Naive thymus-derived CD8-positive, alpha-beta T cell (primary cell): Measurements from ENCODE around the gene XXYLT1. TPM values are rescaled to one million over a fixed set of nuclear protein-coding genes. Genes with fewer than 3 reads are reported as not detected.

Experiments used
- ATAC-seq, 2 donors: fragments of 150-1000 bp; cut with Tn5 transposase in 1 of 2; sonication (Bioruptor Pico), chemical (Tn5 transposase) in 1 of 2; 1 replicate in 1 of 2; 2 replicates in 1 of 2; pipeline ENCODE4 v1.10.0; 2021; ENCODE audit warnings: mild to moderate bottlenecking in 2 of 2, moderate library complexity in 2 of 2
- POLR2A ChIA-PET: fragments of 350-600 bp; sonication (Branson Sonifier 250); formaldehyde crosslinking; loops from one replicate; lab custom pipeline; 2021; ENCODE audit warnings: antibody characterized with exemption; lab: Charles Lee
- DNase-seq, 10 donors: peaks; one replicate each; pipeline versions ENCODE4 v3.0.0 to v3.0.0-alpha.2; 2020 to 2022
- H3K27ac Mint-ChIP-seq, 10 donors: one replicate each; pipeline ENCODE4 v1.8.0; 2020 to 2022; ENCODE audit warnings: mild to moderate bottlenecking in 10 of 10, mixed read lengths in 10 of 10, moderate library complexity in 4 of 10, inconsistent platforms in 1 of 10
- H3K27me3 Mint-ChIP-seq, 5 donors: one replicate each; pipeline ENCODE4 v1.8.0; 2021 to 2022; ENCODE audit warnings: mixed read lengths in 5 of 5
- H3K36me3 Mint-ChIP-seq, 3 donors: one replicate each; pipeline ENCODE4 v1.8.0; 2020 to 2022; ENCODE audit warnings: mixed read lengths in 3 of 3, mild to moderate bottlenecking in 2 of 3, inconsistent platforms in 1 of 3
- H3K4me1 Mint-ChIP-seq, 4 donors: one replicate each; pipeline ENCODE4 v1.8.0; 2021 to 2022; ENCODE audit warnings: mixed read lengths in 4 of 4
- H3K4me3 Mint-ChIP-seq, 10 donors: one replicate each; pipeline ENCODE4 v1.8.0; 2020 to 2022; ENCODE audit warnings: mild to moderate bottlenecking in 10 of 10, mixed read lengths in 10 of 10, moderate library complexity in 6 of 10, inconsistent platforms in 1 of 10
- H3K9me3 Mint-ChIP-seq, 9 donors: one replicate each; pipeline ENCODE4 v1.8.0; 2020 to 2022; ENCODE audit warnings: mixed read lengths in 9 of 9, mild to moderate bottlenecking in 3 of 9, inconsistent platforms in 1 of 9, moderate library complexity in 1 of 9
- polyA plus RNA-seq, 3 donors: library from polyadenylated mRNA; unstranded; fragments of 300-500 nt; fragmentation: Illumina TruSeq; gene quantifications; one replicate each; pipeline ENCODE4 v1.2.3, GENCODE V29; 2021
- total RNA-seq, 8 experiments: library from RNA in 2 of 8; stranded (reverse) in 2 of 8; gene quantifications; one replicate each; pipeline ENCODE4 v1.2.3 and lab custom pipeline; 2021 to 2026

The XXYLT1 gene
- total and polyA plus RNA-seq, 5 experiments from 2014 or later: 5.4 to 8.3 (median 6.3) TPM

GRCh38 chr3:195068084-195069080, 202.6 kb downstream of the XXYLT1 start:
- ATAC-seq: no peak
- Mint-ChIP-seq H3K36me3 (peaks cover 4 to 20% (median 9%) of the 10 kb centered on the region in 3 donors), H3K4me1 (peaks cover 0 to 8% (median under 1%) of the 10 kb centered on the region in 4 donors), H3K9me3 (peaks cover 0 to 3% (median 0%) of the 10 kb centered on the region in 9 donors), H3K27ac (no peak overlapping the region), H3K27me3 (no peaks in the 10 kb centered on the region), H3K4me3 (no peak overlapping the region)
- no peak for DNase-seq
- POLR2A ChIA-PET: no interaction called here

GRCh38 chr3:195066441-195066841, 204.5 kb downstream of the XXYLT1 start:
- H3K27ac Mint-ChIP-seq: peak overlapping the region in 2 of 10 donors; percentile 45 to 65
- peaks cover 0 to 3% (median 0%) of the 10 kb centered on the region in 9 donors for H3K9me3 Mint-ChIP-seq
- H3K27me3 Mint-ChIP-seq: peaks cover 0 to under 1% (median 0%) of the 10 kb centered on the region in 5 donors
- DNase-seq: no peak
- H3K36me3 Mint-ChIP-seq: peaks cover 4 to 20% (median 9%) of the 10 kb centered on the region in 3 donors
- POLR2A ChIA-PET: no interaction called here
- peaks cover 0 to 9% (median under 1%) of the 10 kb centered on the region in 4 donors for H3K4me1 Mint-ChIP-seq
- ATAC-seq: no peak
- peak overlapping the region in 1 of 10 donors; percentile 25 for H3K4me3 Mint-ChIP-seq

DNA sequence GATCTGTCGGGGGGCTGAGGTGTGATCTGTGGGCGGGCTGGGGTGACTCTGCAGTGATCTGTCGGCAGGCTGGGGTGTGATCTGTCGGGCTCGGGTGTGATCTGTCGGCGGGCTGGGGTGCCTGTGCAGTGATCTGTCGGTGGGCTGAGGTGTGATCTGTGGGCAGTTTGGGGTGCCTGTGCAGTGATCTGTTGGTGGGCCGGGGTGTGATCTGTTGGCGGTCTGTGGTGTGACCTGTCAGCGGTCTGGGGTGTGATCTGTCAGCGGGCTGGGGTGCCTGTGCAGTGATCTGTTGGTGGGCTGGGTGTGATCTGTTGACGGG, 205.1 kb downstream of the XXYLT1 start:
- DNase-seq (no peak), ATAC-seq (no peak)
- Mint-ChIP-seq H3K4me3 (no peak overlapping the region), H3K4me1 (peaks cover 0 to 9% (median under 1%) of the 10 kb centered on the region in 4 donors), H3K36me3 (peaks cover 4 to 20% (median 9%) of the 10 kb centered on the region in 3 donors), H3K9me3 (peaks cover 0 to 3% (median 0%) of the 10 kb centered on the region in 9 donors), H3K27me3 (peaks cover 0 to 3% (median 0%) of the 10 kb centered on the region in 5 donors), H3K27ac (peak overlapping the region in 1 of 10 donors; percentile 15)
- POLR2A ChIA-PET: no interaction called here

DNA sequence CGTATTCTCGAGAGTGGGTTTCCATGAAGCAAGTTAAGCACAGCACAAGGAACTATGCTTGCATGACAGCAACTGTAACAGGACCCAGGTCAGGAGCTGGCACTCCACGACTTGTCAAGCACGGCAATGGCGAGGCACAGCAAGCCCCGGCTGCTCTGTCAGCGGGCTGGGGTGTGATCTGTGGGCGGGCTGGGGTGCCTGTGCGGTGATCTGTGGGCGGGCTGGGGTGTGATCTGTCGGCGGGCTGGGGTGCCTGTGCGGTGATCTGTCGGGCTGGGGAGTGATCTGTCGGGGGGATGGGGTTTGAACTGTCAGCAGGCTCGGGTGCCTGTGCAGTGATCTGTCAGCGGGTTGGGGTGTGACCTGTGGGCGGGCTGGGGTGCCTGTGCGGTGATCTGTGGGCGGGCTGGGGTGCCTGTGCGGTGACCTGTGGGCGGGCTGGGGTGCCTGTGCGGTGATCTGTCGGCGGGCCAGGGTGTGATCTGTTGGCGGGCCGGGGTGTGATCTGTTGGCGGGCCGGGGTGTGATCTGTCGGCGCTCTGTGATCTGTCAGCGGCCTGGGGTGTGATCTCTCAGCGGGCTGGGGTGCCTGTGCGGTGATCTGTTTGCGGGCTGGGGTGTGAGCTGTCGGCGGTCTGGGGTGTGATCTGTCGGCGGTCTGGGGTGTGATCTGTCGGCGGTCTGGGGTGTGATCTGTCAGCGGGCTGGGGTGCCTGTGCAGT, 205.7 kb downstream of the XXYLT1 start:
- no peak for ATAC-seq
- Mint-ChIP-seq H3K27ac (no peak overlapping the region), H3K27me3 (peaks cover 0 to 3% (median 0%) of the 10 kb centered on the region in 5 donors), H3K4me1 (peaks cover 0 to 9% (median 2%) of the 10 kb centered on the region in 4 donors), H3K36me3 (peaks cover 4 to 20% (median 9%) of the 10 kb centered on the region in 3 donors), H3K4me3 (no peak overlapping the region), H3K9me3 (peaks cover 0 to 3% (median 0%) of the 10 kb centered on the region in 9 donors)
- POLR2A ChIA-PET: interaction anchor here (0.6 kb wide), 1 partner anchor 1391 kb away, joined by 3 read pairs; no protein-coding TSS in a partner anchor
- no peak for DNase-seq

DNA sequence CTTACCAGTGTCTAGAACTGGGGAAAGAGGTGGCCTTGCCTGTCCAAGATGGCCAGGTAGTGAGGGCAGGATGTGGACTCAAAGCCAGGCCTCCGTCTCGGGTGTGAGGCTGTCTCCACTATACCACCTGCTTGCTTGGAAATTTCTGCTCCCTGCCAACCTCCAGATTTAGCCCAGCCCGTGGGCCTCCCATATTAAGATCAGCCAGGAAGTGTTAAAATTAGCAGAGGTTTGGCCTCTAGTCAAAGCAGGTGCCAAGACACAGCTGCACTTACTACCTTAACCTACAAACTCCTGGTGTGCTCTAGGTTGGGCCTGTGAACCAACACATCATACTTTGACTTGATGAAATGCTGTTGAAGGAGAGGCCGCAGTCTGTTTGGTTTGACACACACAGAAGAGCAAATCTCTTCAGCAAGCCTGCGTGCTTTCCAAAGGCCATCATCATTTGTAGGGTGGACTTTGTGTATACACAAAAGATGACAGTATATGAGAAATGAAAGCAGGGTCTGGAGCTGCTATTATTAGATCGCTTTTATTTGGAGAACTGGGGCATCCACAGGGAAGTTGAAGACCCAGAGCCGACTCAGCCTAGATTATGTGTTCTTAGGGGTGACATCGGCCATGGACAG, 206.5 kb downstream of the XXYLT1 start:
- H3K4me3 Mint-ChIP-seq: peak overlapping the region in 1 of 10 donors; percentile 8
- H3K9me3 Mint-ChIP-seq: peaks cover 0 to 3% (median 0%) of the 10 kb centered on the region in 9 donors
- POLR2A ChIA-PET: interaction anchor here (0.6 kb wide), 1 partner anchor 1392 kb away, joined by 3 read pairs; no protein-coding TSS in a partner anchor
- no peak for ATAC-seq
- H3K27ac Mint-ChIP-seq: no peak overlapping the region
- DNase-seq: no peak
- H3K4me1 Mint-ChIP-seq: peaks cover 0 to 9% (median 2%) of the 10 kb centered on the region in 4 donors
- peaks cover 4 to 18% (median 7%) of the 10 kb centered on the region in 3 donors for H3K36me3 Mint-ChIP-seq
- peaks cover 0 to 6% (median 0%) of the 10 kb centered on the region in 5 donors for H3K27me3 Mint-ChIP-seq

- peaks cover 0 to 11% (median 4%) of the 10 kb centered on the region in 3 donors for H3K36me3 Mint-ChIP-seq
- no peak overlapping the region for H3K4me3 Mint-ChIP-seq
- no peak overlapping the region for H3K27ac Mint-ChIP-seq
- ATAC-seq: no peak
- peaks cover 0 to 9% (median 0%) of the 10 kb centered on the region in 5 donors for H3K27me3 Mint-ChIP-seq
- peaks cover 0 to 9% (median 2%) of the 10 kb centered on the region in 4 donors for H3K4me1 Mint-ChIP-seq
- H3K9me3 Mint-ChIP-seq: peaks cover 0 to 3% (median 0%) of the 10 kb centered on the region in 9 donors
- DNase-seq: no peak
- POLR2A ChIA-PET: no interaction called here
These were observed 207.3 kb downstream of the XXYLT1 start for GRCh38 chr3:195063581-195064193.

- Mint-ChIP-seq H3K9me3 (peaks cover 0 to 3% (median 0%) of the 10 kb centered on the region in 9 donors), H3K27ac (peak overlapping the region in 1 of 10 donors; percentile 47), H3K4me3 (no peak overlapping the region), H3K36me3 (peaks cover 0 to 5% (median under 1%) of the 10 kb centered on the region in 3 donors), H3K27me3 (peaks cover 0 to 9% (median 0%) of the 10 kb centered on the region in 5 donors), H3K4me1 (peaks cover 0 to 9% (median 2%) of the 10 kb centered on the region in 4 donors)
- ATAC-seq (no peak), DNase-seq (no peak)
- POLR2A ChIA-PET: no interaction called here
These were observed 208.0 kb downstream of the XXYLT1 start for GRCh38 chr3:195062866-195063540.

DNA sequence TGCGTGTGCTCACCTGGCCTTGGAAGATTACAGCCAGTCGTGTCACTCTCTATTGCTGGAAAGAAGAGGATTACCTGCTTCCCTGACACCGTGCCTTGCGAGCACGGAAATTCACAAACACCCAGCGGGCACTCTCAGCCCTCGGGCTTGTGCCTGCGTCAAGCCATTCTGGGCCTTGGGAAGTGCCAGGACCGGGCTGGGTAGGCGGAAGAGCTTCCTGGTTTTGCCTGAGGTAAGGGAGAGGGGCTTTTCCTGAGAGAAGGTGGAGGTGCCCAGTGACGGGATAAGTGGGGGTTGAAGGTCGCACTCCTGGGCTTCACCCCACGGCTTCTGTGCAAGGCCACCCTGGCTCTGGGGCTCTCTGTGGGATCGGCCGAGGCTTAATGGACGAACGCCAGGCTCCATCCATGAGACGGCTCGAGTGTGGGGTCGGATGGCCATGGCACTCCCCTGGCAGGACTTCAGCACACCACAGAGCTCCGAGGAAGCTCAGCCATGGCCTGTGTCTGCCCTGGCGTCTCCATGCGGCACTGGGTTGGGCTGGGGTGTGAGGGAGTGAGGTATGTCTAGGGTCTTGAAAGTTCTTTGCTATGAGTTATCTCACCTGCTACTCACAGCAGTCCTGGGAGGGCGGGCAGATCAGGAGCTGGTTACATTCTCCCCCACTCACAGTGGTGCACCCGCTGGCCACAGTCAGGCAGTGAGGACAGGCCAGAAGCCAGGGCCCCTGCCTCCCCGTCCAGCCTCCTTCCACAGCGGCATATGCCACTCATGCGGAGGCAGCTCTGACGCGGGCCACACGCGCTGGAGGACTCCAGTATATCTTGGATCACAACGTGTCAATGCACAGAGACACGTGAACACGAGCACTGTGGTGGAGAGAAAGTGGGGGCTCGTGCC, 209.0 kb downstream of the XXYLT1 start:
- Mint-ChIP-seq H3K36me3 (no peaks in the 10 kb centered on the region), H3K4me1 (peaks cover 0 to 9% (median 2%) of the 10 kb centered on the region in 4 donors), H3K27ac (peak overlapping the region in 1 of 10 donors; percentile 47), H3K9me3 (peaks cover 0 to 3% (median 0%) of the 10 kb centered on the region in 9 donors), H3K4me3 (no peak overlapping the region), H3K27me3 (peaks cover 0 to 9% (median 1%) of the 10 kb centered on the region in 5 donors)
- DNase-seq (no peak), ATAC-seq (no peak)
- POLR2A ChIA-PET: no interaction called here

DNA sequence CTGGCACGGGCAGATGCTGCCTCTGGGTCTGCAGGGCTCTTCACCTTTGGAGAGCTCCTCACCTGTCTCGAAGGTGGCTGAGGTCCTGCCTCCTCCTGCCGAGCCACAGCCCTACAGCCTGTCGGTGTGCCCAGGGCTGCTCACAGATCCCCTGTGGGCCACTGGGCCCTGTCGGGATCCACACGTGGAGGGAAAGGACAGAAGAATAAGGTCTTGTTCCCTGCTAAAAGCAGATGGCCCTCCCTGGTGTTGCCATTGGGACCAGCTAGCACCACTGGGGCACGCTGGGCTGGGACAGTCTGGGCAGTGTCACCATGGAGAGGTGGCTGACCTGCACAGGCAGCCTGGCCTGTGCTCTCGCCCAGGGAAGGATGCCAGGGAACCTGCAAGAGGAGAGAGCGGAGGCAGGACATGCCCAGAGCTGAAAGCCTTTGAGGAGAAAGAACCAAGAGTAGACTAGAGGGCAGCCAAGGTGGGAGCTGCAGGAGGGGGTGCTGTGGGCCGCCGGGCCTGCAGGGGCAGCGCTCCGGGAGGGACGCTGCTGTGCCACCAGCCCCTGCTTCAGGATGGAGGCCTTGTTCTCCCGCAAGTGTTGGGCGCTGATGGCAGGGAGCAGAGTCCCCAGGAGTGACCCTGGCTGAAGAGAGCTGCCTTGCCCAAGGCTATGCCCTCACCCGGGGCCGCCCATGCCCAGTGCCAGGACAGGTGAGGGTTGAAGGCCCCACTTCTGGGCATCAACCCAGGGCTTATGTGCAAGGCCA, 210.2 kb downstream of the XXYLT1 start:
- Mint-ChIP-seq H3K4me1 (peaks cover 0 to 9% (median 2%) of the 10 kb centered on the region in 4 donors), H3K9me3 (peaks cover 0 to 3% (median 0%) of the 10 kb centered on the region in 9 donors), H3K36me3 (no peaks in the 10 kb centered on the region), H3K27me3 (peaks cover 0 to 9% (median 1%) of the 10 kb centered on the region in 5 donors), H3K4me3 (no peak overlapping the region), H3K27ac (no peak overlapping the region)
- DNase-seq (no peak), ATAC-seq (no peak)
- POLR2A ChIA-PET: no interaction called here

- H3K4me1 Mint-ChIP-seq: peaks cover 0 to 9% (median 1%) of the 10 kb centered on the region in 4 donors
- DNase-seq (no peak), ATAC-seq (no peak)
- peaks cover 0 to 5% (median 0%) of the 10 kb centered on the region in 9 donors for H3K9me3 Mint-ChIP-seq
- POLR2A ChIA-PET: no interaction called here
- peaks cover 0 to 9% (median 2%) of the 10 kb centered on the region in 5 donors for H3K27me3 Mint-ChIP-seq
- no peaks in the 10 kb centered on the region for H3K36me3 Mint-ChIP-seq
- no peak overlapping the region for H3K4me3 Mint-ChIP-seq
- no peak overlapping the region for H3K27ac Mint-ChIP-seq
These were observed 210.8 kb downstream of the XXYLT1 start for GRCh38 chr3:195060217-195060481.
